DND-41 (cell line): ENCODE data around the gene MEAF6.

Experiments
- ATAC-seq: fragments of 200-7000 bp; cut with Tn5 transposase; 3 replicates; pipeline ENCODE4 v1.9.1; 2021; ENCODE audit warnings: low read depth; ENCODE audit not compliant: insufficient read depth
- DNase-seq: peaks from one replicate; pipeline ENCODE4 v3.0.0-alpha.2; 2020
- H2AFZ ChIP-seq: 2 replicates; pipeline ENCODE4 v1.6.0; 2012; ENCODE audit warnings: low read depth, low read length
- H3K27ac ChIP-seq: 2 replicates; pipeline ENCODE4 v1.5.1; 2012; ENCODE audit warnings: low read length, inconsistent platforms
- H3K27me3 ChIP-seq: fragments of 200-600 bp; sonication (generic); 2 replicates; pipeline ENCODE4 v1.6.0; 2012; ENCODE audit warnings: low read length, mild to moderate bottlenecking, inconsistent platforms; ENCODE audit not compliant: insufficient read depth, poor library complexity
- H3K36me3 ChIP-seq: 2 replicates; pipeline ENCODE4 v1.5.1; 2012; ENCODE audit warnings: low read length, inconsistent platforms; ENCODE audit not compliant: insufficient read depth
- H3K4me1 ChIP-seq: 2 replicates; pipeline ENCODE4 v1.5.1; 2012; ENCODE audit warnings: mild to moderate bottlenecking, low read length; ENCODE audit not compliant: insufficient read depth
- H3K4me2 ChIP-seq: 2 replicates; pipeline ENCODE4 v1.6.0; 2012; ENCODE audit warnings: mild to moderate bottlenecking, moderate library complexity, low read length, inconsistent platforms; ENCODE audit not compliant: insufficient read depth
- H3K4me3 ChIP-seq, 2 experiments: fragments of 200-600 bp in 1 of 2; shearing (Covaris generic) in 1 of 2; 2 replicates each; pipeline ENCODE4 v1.5.1; 2012 to 2016; ENCODE audit warnings: inconsistent platforms in 2 of 2, low read length in 2 of 2, mild to moderate bottlenecking in 2 of 2, low read depth in 1 of 2, moderate library complexity in 1 of 2
- H3K79me2 ChIP-seq: 2 replicates; pipeline ENCODE4 v1.6.0; 2012; ENCODE audit warnings: low read length, inconsistent platforms; ENCODE audit not compliant: insufficient read depth
- H3K9ac ChIP-seq: 2 replicates; pipeline ENCODE4 v1.6.0; 2012; ENCODE audit warnings: low read depth, mild to moderate bottlenecking, inconsistent platforms, low read length, moderate library complexity
- H3K9me3 ChIP-seq: 2 replicates; pipeline ENCODE4 v1.5.1; 2012; ENCODE audit warnings: low read length, moderate library complexity, mild to moderate bottlenecking, inconsistent platforms; ENCODE audit not compliant: insufficient read depth, severe bottlenecking
- H4K20me1 ChIP-seq: 2 replicates; pipeline ENCODE4 v1.6.0; 2012; ENCODE audit warnings: low read length; ENCODE audit not compliant: insufficient read depth
- EZH2 ChIP-seq: IDR thresholded peaks from 3 replicates; pipeline ENCODE4 v1.6.1; 2012; ENCODE audit warnings: borderline replicate concordance, low read depth, mild to moderate bottlenecking, moderate library complexity, low read length, inconsistent platforms; ENCODE audit not compliant: severe bottlenecking
- TF ChIP-seq, protein P1 (sequence below): IDR thresholded peaks from 2 replicates; pipeline ENCODE4 v1.5.1; 2012; ENCODE audit warnings: borderline replicate concordance, low read length, moderate library complexity, mild to moderate bottlenecking; ENCODE audit not compliant: poor library complexity, severe bottlenecking; ENCODE audit errors: extremely low read depth

MEAF6 gene

GRCh38 chr1:37498872-37499617 lies 15.5 kb downstream of the MEAF6 start:
- Histone ChIP-seq H3K4me3 (no peak overlapping the region), H3K4me1 (no peaks in the 10 kb centered on the region), H3K36me3 (peaks cover 85% of the 10 kb centered on the region), H3K79me2 (peaks cover 20% of the 10 kb centered on the region; the same call in 1 of the 2 replicates), H3K27me3 (no peaks in the 10 kb centered on the region), H3K9me3 (no peaks in the 10 kb centered on the region), H3K9ac (no peak overlapping the region), H3K27ac (no peak overlapping the region), H3K4me2 (no peak overlapping the region), H2AFZ (no peak overlapping the region), H4K20me1 (peaks cover 7% of the 10 kb centered on the region; the same call in 1 of the 2 replicates)
- no peak for TF ChIP-seq EZH2
- TF ChIP-seq, protein P1, sequence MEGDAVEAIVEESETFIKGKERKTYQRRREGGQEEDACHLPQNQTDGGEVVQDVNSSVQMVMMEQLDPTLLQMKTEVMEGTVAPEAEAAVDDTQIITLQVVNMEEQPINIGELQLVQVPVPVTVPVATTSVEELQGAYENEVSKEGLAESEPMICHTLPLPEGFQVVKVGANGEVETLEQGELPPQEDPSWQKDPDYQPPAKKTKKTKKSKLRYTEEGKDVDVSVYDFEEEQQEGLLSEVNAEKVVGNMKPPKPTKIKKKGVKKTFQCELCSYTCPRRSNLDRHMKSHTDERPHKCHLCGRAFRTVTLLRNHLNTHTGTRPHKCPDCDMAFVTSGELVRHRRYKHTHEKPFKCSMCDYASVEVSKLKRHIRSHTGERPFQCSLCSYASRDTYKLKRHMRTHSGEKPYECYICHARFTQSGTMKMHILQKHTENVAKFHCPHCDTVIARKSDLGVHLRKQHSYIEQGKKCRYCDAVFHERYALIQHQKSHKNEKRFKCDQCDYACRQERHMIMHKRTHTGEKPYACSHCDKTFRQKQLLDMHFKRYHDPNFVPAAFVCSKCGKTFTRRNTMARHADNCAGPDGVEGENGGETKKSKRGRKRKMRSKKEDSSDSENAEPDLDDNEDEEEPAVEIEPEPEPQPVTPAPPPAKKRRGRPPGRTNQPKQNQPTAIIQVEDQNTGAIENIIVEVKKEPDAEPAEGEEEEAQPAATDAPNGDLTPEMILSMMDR, result no peak
- DNase-seq (no peak), ATAC-seq (no peak)

DNA sequence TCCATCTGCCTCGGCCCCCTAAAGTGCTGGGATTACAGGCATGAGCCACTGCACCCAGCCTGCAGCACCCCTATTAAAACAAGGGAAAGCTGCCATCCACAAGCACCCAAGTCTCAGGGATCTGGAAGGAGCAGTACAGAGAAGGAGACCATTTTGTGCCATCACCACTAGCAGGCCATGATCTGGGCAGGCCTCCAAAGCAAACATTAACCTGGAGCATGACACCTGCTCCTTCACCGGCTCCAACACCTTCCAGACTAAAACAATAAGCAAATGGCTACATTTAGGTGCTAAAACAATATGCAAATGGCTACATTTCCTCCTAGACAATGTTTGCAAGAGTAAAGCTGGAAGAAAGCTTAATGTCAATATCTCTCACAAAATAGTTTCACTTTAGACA lies 16.7 kb downstream of the MEAF6 start:
- Histone ChIP-seq H3K4me3 (no peak overlapping the region), H3K27me3 (no peaks in the 10 kb centered on the region), H4K20me1 (peaks cover 7% of the 10 kb centered on the region; the same call in 1 of the 2 replicates), H3K4me2 (no peak overlapping the region), H2AFZ (no peak overlapping the region), H3K9ac (no peak overlapping the region), H3K9me3 (no peaks in the 10 kb centered on the region), H3K4me1 (no peaks in the 10 kb centered on the region), H3K36me3 (peaks cover 84% of the 10 kb centered on the region), H3K79me2 (peaks cover 11% of the 10 kb centered on the region; the same call in 1 of the 2 replicates), H3K27ac (no peak overlapping the region)
- TF ChIP-seq, protein P1, result no peak
- no peak for TF ChIP-seq EZH2
- ATAC-seq (no peak), DNase-seq (no peak)

- Histone ChIP-seq H3K36me3 (peaks cover 75% of the 10 kb centered on the region), H3K4me2 (no peak overlapping the region), H3K4me1 (no peaks in the 10 kb centered on the region), H3K27ac (no peak overlapping the region), H3K9me3 (no peaks in the 10 kb centered on the region), H4K20me1 (peaks cover 7% of the 10 kb centered on the region; the same call in 1 of the 2 replicates), H3K79me2 (0 out of 2 replicates have a peak, but pooled peaks cover 5% of the 10 kb centered on the region), H2AFZ (no peak overlapping the region), H3K27me3 (no peaks in the 10 kb centered on the region), H3K9ac (no peak overlapping the region), H3K4me3 (no peak overlapping the region)
- DNase-seq, result no peak
- no peak for TF ChIP-seq EZH2
- TF ChIP-seq, protein P1, result no peak
- ATAC-seq, result no peak
These were observed 18.7 kb downstream of the MEAF6 start for GRCh38 chr1:37495875-37496274.
